H4 (cell line): ENCODE data around the gene CDK18. TPM values are rescaled to one million over a fixed set of nuclear protein-coding genes. Genes with fewer than 3 reads are reported as not detected.
A peak's percentile ranks its signal among the peaks of the same experiment; 100 is the strongest.
"Not testable (repeated sequence)": the region's sequence is repeated elsewhere in the genome, so short reads cannot be mapped to it uniquely, and the experiment has no call there.

Experiments used
- DNase-seq: peaks from one replicate; pipeline ENCODE4 v3.0.0-alpha.2; 2015; ENCODE audit warnings: low spot score
- total RNA-seq: library from RNA; depleted of rRNA; stranded (reverse); fragments of >200 nt; shearing (Covaris generic); gene quantifications from 2 replicates; pipeline ENCODE4 v1.2.3, GENCODE V29; 2014; rRNA removed

CDK18 gene
- 0.72 and 4.4 TPM in 2 replicates for total RNA-seq

GRCh38 chr1:205504311-205505075, at the start of gene CDK18:
Gene CDK18, plus strand, starts transcription at chr1:205504669. Its CDS starts 18,499 bp downstream, at chr1:205523168.
- peak; percentile 69 for DNase-seq

GRCh38 chr1:205454903-205455335, 49.5 kb upstream of the CDK18 start:
- DNase-seq = no peak

- no peak for DNase-seq
These were observed 48.7 kb upstream of the CDK18 start, which contains the start of gene BLACAT1 for GRCh38 chr1:205455581-205456382. Gene BLACAT1, minus strand, starts transcription at chr1:205456045.

- no peak for DNase-seq
These were observed 48.0 kb upstream of the CDK18 start for GRCh38 chr1:205456383-205456867.

- no peak for DNase-seq
These were observed 47.4 kb upstream of the CDK18 start for GRCh38 chr1:205456868-205457745.

- DNase-seq = no peak
These were observed 45.5 kb upstream of the CDK18 start for GRCh38 chr1:205458777-205459566.

- no peak for DNase-seq
These were observed 39.1 kb upstream of the CDK18 start for GRCh38 chr1:205465392-205465791.

- DNase-seq = no peak
These were observed 37.8 kb upstream of the CDK18 start for GRCh38 chr1:205466595-205467220.

- DNase-seq = no peak
These were observed 34.3 kb upstream of the CDK18 start for GRCh38 chr1:205470131-205470530.

- DNase-seq = no peak
These were observed 31.6 kb upstream of the CDK18 start for GRCh38 chr1:205472737-205473441.

- no peak for DNase-seq
These were observed 31.0 kb upstream of the CDK18 start for GRCh38 chr1:205473475-205473874.

GRCh38 chr1:205473966-205474365, 30.5 kb upstream of the CDK18 start:
- DNase-seq = no peak

GRCh38 chr1:205474571-205474970, 29.9 kb upstream of the CDK18 start:
- no peak for DNase-seq

- no peak for DNase-seq
These were observed 28.6 kb upstream of the CDK18 start for GRCh38 chr1:205475855-205476254.

- DNase-seq = no peak
These were observed 27.8 kb upstream of the CDK18 start for GRCh38 chr1:205476648-205477047.

- no peak for DNase-seq
These were observed 27.2 kb upstream of the CDK18 start for GRCh38 chr1:205477121-205477758.

GRCh38 chr1:205477759-205478247, 26.7 kb upstream of the CDK18 start:
- peak; percentile 96 for DNase-seq

GRCh38 chr1:205478985-205479384, 25.5 kb upstream of the CDK18 start:
- not testable (repeated sequence) for DNase-seq
